ENCODE results near the gene MFSD2A. TPM values are rescaled to one million over a fixed set of nuclear protein-coding genes. Genes with fewer than 3 reads are reported as not detected.

MFSD2A gene
- total and polyA plus RNA-seq, 8 donors, result 0.75 to 16.1 (median 6.4) TPM; not detected in 1

GRCh38 chr1:39964552-39964951 lies 9.6 kb downstream of the MFSD2A start:
- Histone ChIP-seq H3K36me3 (peaks cover 0 to 9% (median 1%) of the 10 kb centered on the region in 4 donors), H3K9me3 (no peaks in the 10 kb centered on the region), H3K4me1 (peaks cover 0 to 24% (median 15%) of the 10 kb centered on the region in 4 donors), H3K4me3 (no peak overlapping the region), H3K27ac (no peak overlapping the region), H3K27me3 (no peaks in the 10 kb centered on the region)
- WGBS, 5 donors, result 89 to 99% (median 94%) methylated on average over 4 of the region's 4 CpGs
- intact Hi-C loops (cut with DNase I; ENCODE audit: low total_unique reads), result no loop called here
- DNase-seq, result no peak
- no peak for TF ChIP-seq POLR2A (IDR thresholded peaks at IDR 0.05)
- TF ChIP-seq CTCF (IDR thresholded peaks at IDR 0.05), result no peak
- TF ChIP-seq EP300 (IDR thresholded peaks at IDR 0.05), result no peak
- no peak for TF ChIP-seq POLR2AphosphoS5 (IDR thresholded peaks at IDR 0.05)

- Histone ChIP-seq H3K27ac (no peak overlapping the region), H3K27me3 (no peaks in the 10 kb centered on the region), H3K36me3 (peaks cover 0 to 9% (median 3%) of the 10 kb centered on the region in 4 donors), H3K4me1 (peaks cover 0 to 20% (median 13%) of the 10 kb centered on the region in 4 donors), H3K9me3 (no peaks in the 10 kb centered on the region), H3K4me3 (no peak overlapping the region)
- intact Hi-C loops (cut with DNase I; ENCODE audit: low total_unique reads), result loop anchor here (5.0 kb wide), 1 partner anchor 43 kb away; no protein-coding TSS in a partner anchor
- 78 to 93% (median 92%) methylated on average over 9 of the region's 9 CpGs for WGBS, 5 donors
- TF ChIP-seq CTCF (IDR thresholded peaks at IDR 0.05) (no peak), EP300 (IDR thresholded peaks at IDR 0.05) (no peak), POLR2A (IDR thresholded peaks at IDR 0.05) (no peak)
- DNase-seq, result no peak
Observed at GRCh38 chr1:39965044-39965443, 10.1 kb downstream of the MFSD2A start.

GRCh38 chr1:39969048-39969447 lies 14.1 kb downstream of the MFSD2A start:
- TF ChIP-seq POLR2A (IDR thresholded peaks at IDR 0.05), result no peak
- TF ChIP-seq CTCF (IDR thresholded peaks at IDR 0.05), result no peak
- no peak for TF ChIP-seq EP300 (IDR thresholded peaks at IDR 0.05)
- no peak for TF ChIP-seq POLR2AphosphoS5 (IDR thresholded peaks at IDR 0.05)
- intact Hi-C loops (cut with DNase I; ENCODE audit: low total_unique reads), result loop anchor here (5.0 kb wide), 1 partner anchor 47 kb away; no protein-coding TSS in a partner anchor
- Histone ChIP-seq H3K4me1 (peaks cover 0 to 17% (median 7%) of the 10 kb centered on the region in 4 donors), H3K27ac (no peak overlapping the region), H3K36me3 (peaks cover 0 to 9% (median 3%) of the 10 kb centered on the region in 4 donors), H3K9me3 (no peaks in the 10 kb centered on the region), H3K4me3 (no peak overlapping the region), H3K27me3 (no peaks in the 10 kb centered on the region)
- DNase-seq, result no peak
- 78 to 88% (median 85%) methylated on average over 9 of the region's 9 CpGs for WGBS, 5 donors

- intact Hi-C loops (cut with DNase I; ENCODE audit: low total_unique reads), result loop anchor here (5.0 kb wide), 1 partner anchor 47 kb away; no protein-coding TSS in a partner anchor
- WGBS, 5 donors, result 81 to 90% (median 87%) methylated on average over 12 to 13 of the region's 13 CpGs
- H3K9me3 ChIP-seq, result no peaks in the 10 kb centered on the region
- H3K27me3 ChIP-seq, result no peaks in the 10 kb centered on the region
- no peak for DNase-seq
- no peak overlapping the region for H3K4me3 ChIP-seq
- peaks cover 0 to 13% (median 7%) of the 10 kb centered on the region in 4 donors for H3K4me1 ChIP-seq
- peaks cover 0 to 9% (median 3%) of the 10 kb centered on the region in 4 donors for H3K36me3 ChIP-seq
- H3K27ac ChIP-seq, result no peak overlapping the region
- TF ChIP-seq POLR2AphosphoS5 (IDR thresholded peaks at IDR 0.05) (no peak), EP300 (IDR thresholded peaks at IDR 0.05) (no peak), CTCF (IDR thresholded peaks at IDR 0.05) (no peak), POLR2A (IDR thresholded peaks at IDR 0.05) (no peak)
Observed at GRCh38 chr1:39969531-39970270, 14.8 kb downstream of the MFSD2A start.

Data from stomach (tissue), 9 donors.